CD14-positive monocyte (primary cell): ENCODE measurements around the gene PIGBOS1. TPM values are rescaled to one million over a fixed set of nuclear protein-coding genes. Genes with fewer than 3 reads are reported as not detected.

ENCODE experiments used
- DNase-seq, 3 donors: peaks; one replicate each; pipeline ENCODE4 v3.0.0-alpha.2; 2011 to 2022
- H2AFZ ChIP-seq: 2 replicates; pipeline ENCODE4 v1.6.0; 2012; ENCODE audit warnings: mild to moderate bottlenecking, low read depth, low read length, inconsistent platforms; ENCODE audit not compliant: insufficient read depth, poor library complexity, severe bottlenecking
- H3K27ac ChIP-seq, 2 donors: 1 replicate in 1 of 2; 2 replicates in 1 of 2; pipeline ENCODE4 v1.5.1; 2012 to 2013; ENCODE audit warnings: low read length in 2 of 2, control low read depth in 1 of 2, inconsistent platforms in 1 of 2, low read depth in 1 of 2, mild to moderate bottlenecking in 1 of 2
- H3K27me3 ChIP-seq, 2 donors: one replicate each; pipeline versions ENCODE4 v1.6.0 to v1.6.1; 2011 to 2013; ENCODE audit warnings: low read length in 2 of 2; ENCODE audit not compliant: control insufficient read depth in 2 of 2, insufficient read depth in 2 of 2
- H3K36me3 ChIP-seq, 2 donors: replicated peaks in 1 of 2; 1 replicate in 1 of 2; 2 replicates in 1 of 2; pipeline versions ENCODE4 v1.5.1 to v1.6.1; 2012 to 2013; ENCODE audit warnings: low read length in 2 of 2, control low read depth in 1 of 2, inconsistent platforms in 1 of 2, mild to moderate bottlenecking in 1 of 2; ENCODE audit not compliant: insufficient read depth in 2 of 2, control insufficient read depth in 1 of 2
- H3K4me1 ChIP-seq, 2 donors: 1 replicate in 1 of 2; 2 replicates in 1 of 2; pipeline versions ENCODE4 v1.5.1 to v1.6.1; 2012 to 2013; ENCODE audit warnings: low read length in 2 of 2, control low read depth in 1 of 2, inconsistent platforms in 1 of 2, mild to moderate bottlenecking in 1 of 2, moderate library complexity in 1 of 2; ENCODE audit not compliant: insufficient read depth in 2 of 2, control insufficient read depth in 1 of 2
- H3K4me2 ChIP-seq: replicated peaks from 2 replicates; pipeline ENCODE3; 2012; ENCODE audit warnings: low read length, moderate library complexity, mild to moderate bottlenecking; ENCODE audit not compliant: poor library complexity, severe bottlenecking; ENCODE audit errors: extremely low read depth
- H3K4me3 ChIP-seq, 3 experiments: fragments of 200-600 bp in 1 of 3; sonication (generic) in 1 of 3; replicated peaks in 1 of 3; 1 replicate in 2 of 3; 2 replicates in 1 of 3; pipeline ENCODE4 v1.5.1; 2011 to 2013; ENCODE audit warnings: low read length in 3 of 3, mild to moderate bottlenecking in 3 of 3, control low read depth in 2 of 3, low read depth in 2 of 3, inconsistent platforms in 1 of 3, moderate library complexity in 1 of 3
- H3K79me2 ChIP-seq: 2 replicates; pipeline ENCODE4 v1.6.0; 2012; ENCODE audit warnings: mild to moderate bottlenecking, control low read depth, inconsistent platforms, low read length, moderate library complexity; ENCODE audit not compliant: insufficient read depth
- H3K9ac ChIP-seq: 2 replicates; pipeline ENCODE4 v1.6.0; 2017; ENCODE audit warnings: low read length, mild to moderate bottlenecking; ENCODE audit not compliant: insufficient read depth, poor library complexity, severe bottlenecking
- H3K9me3 ChIP-seq, 2 donors: replicated peaks in 1 of 2; 1 replicate in 1 of 2; 2 replicates in 1 of 2; pipeline versions ENCODE4 v1.5.1 to v1.6.1; 2012 to 2013; ENCODE audit warnings: low read length in 2 of 2, control low read depth in 1 of 2; ENCODE audit not compliant: control insufficient read depth in 1 of 2, insufficient read depth in 1 of 2
- H4K20me1 ChIP-seq: 2 replicates; pipeline ENCODE4 v1.6.0; 2012; ENCODE audit warnings: mild to moderate bottlenecking, low read length, control low read depth, moderate library complexity; ENCODE audit not compliant: insufficient read depth
- H3K27ac Mint-ChIP-seq, 7 donors: one replicate each; pipeline ENCODE4 v1.8.0; 2020; ENCODE audit warnings: mild to moderate bottlenecking in 7 of 7, mixed read lengths in 7 of 7, moderate library complexity in 6 of 7, inconsistent platforms in 2 of 7
- H3K27me3 Mint-ChIP-seq, 3 donors: one replicate each; pipeline ENCODE4 v1.8.0; 2021 to 2022; ENCODE audit warnings: low read depth in 3 of 3, mild to moderate bottlenecking in 3 of 3, mixed read lengths in 3 of 3, moderate library complexity in 3 of 3, inconsistent platforms in 1 of 3
- H3K36me3 Mint-ChIP-seq, 2 donors: one replicate each; pipeline ENCODE4 v1.8.0; 2020; ENCODE audit warnings: mixed read lengths in 2 of 2, inconsistent platforms in 1 of 2, mild to moderate bottlenecking in 1 of 2
- H3K4me1 Mint-ChIP-seq: one replicate; pipeline ENCODE4 v1.8.0; 2020; ENCODE audit warnings: mild to moderate bottlenecking, mixed read lengths
- H3K4me3 Mint-ChIP-seq, 2 donors: one replicate each; pipeline ENCODE4 v1.8.0; 2020; ENCODE audit warnings: mild to moderate bottlenecking in 2 of 2, mixed read lengths in 2 of 2, moderate library complexity in 1 of 2
- H3K9me3 Mint-ChIP-seq, 7 donors: one replicate each; pipeline ENCODE4 v1.8.0; 2020 to 2022; ENCODE audit warnings: mixed read lengths in 7 of 7, mild to moderate bottlenecking in 6 of 7, moderate library complexity in 6 of 7, inconsistent platforms in 2 of 7
- WGBS: methylation state at CpG from one replicate; pipeline ENCODE4 v1.1.5; 2013; ENCODE audit warnings: missing lambda C conversion rate; ENCODE audit not compliant: insufficient coverage; 5-methylcytosine and 5-hydroxymethylcytosine counted together
- intact Hi-C, 2 donors: fragments of 100-400 bp; cut with micrococcal nuclease; formaldehyde crosslinking; loops; one replicate each; pipeline versions ENCODE4 v1.15.0 to v1.15.1; 2023
- polyA plus RNA-seq, 3 donors: library from polyadenylated mRNA; depleted of rRNA in 1 of 3; unstranded in 2 of 3; stranded (reverse) in 1 of 3; fragments of 300-500 nt in 2 of 3; fragments of >200 nt in 1 of 3; fragmentation: Illumina TruSeq in 2 of 3; gene quantifications; 1 replicate in 2 of 3; 2 replicates in 1 of 3; pipeline ENCODE4 v1.2.3, GENCODE V29; 2012 to 2021
- TF ChIP-seq, protein P1 (sequence below): fragments of 200-600 bp; IDR thresholded peaks from one replicate; pipeline ENCODE4 v1.8.0; 2022; ENCODE audit warnings: antibody characterized with exemption, mild to moderate bottlenecking

The PIGBOS1 gene
- polyA plus RNA-seq, 3 donors = 29.4 to 69.7 (median 67.3) TPM

GRCh38 chr15:55357774-55358173 is 38.9 kb upstream of the PIGBOS1 start:
- no peak for DNase-seq
- no peak overlapping the region for H3K27ac Mint-ChIP-seq
- H3K27me3 Mint-ChIP-seq = peaks cover 0 to 2% (median 0%) of the 10 kb centered on the region in 3 donors
- H3K36me3 Mint-ChIP-seq = peaks cover 74 to 76% of the 10 kb centered on the region in 2 donors
- H3K9me3 Mint-ChIP-seq = no peaks in the 10 kb centered on the region
- Histone ChIP-seq H3K79me2 (no peaks in the 10 kb centered on the region), H2AFZ (no peak overlapping the region), H3K4me3 (no peak overlapping the region), H3K4me2 (no peak overlapping the region), H3K27me3 (no peaks in the 10 kb centered on the region), H3K9me3 (no peaks in the 10 kb centered on the region), H4K20me1 (no peaks in the 10 kb centered on the region), H3K27ac (no peak overlapping the region), H3K4me1 (no peaks in the 10 kb centered on the region), H3K36me3 (peaks cover 57 to 98% of the 10 kb centered on the region in 2 donors), H3K9ac (no peak overlapping the region)
- intact Hi-C loops = no loop called here
- peaks cover 7% of the 10 kb centered on the region for H3K4me1 Mint-ChIP-seq
- TF ChIP-seq, protein P1, sequence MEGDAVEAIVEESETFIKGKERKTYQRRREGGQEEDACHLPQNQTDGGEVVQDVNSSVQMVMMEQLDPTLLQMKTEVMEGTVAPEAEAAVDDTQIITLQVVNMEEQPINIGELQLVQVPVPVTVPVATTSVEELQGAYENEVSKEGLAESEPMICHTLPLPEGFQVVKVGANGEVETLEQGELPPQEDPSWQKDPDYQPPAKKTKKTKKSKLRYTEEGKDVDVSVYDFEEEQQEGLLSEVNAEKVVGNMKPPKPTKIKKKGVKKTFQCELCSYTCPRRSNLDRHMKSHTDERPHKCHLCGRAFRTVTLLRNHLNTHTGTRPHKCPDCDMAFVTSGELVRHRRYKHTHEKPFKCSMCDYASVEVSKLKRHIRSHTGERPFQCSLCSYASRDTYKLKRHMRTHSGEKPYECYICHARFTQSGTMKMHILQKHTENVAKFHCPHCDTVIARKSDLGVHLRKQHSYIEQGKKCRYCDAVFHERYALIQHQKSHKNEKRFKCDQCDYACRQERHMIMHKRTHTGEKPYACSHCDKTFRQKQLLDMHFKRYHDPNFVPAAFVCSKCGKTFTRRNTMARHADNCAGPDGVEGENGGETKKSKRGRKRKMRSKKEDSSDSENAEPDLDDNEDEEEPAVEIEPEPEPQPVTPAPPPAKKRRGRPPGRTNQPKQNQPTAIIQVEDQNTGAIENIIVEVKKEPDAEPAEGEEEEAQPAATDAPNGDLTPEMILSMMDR = no peak
- no peak overlapping the region for H3K4me3 Mint-ChIP-seq
- WGBS = no CpG with 5 or more reads among the region's 2 CpGs

DNA sequence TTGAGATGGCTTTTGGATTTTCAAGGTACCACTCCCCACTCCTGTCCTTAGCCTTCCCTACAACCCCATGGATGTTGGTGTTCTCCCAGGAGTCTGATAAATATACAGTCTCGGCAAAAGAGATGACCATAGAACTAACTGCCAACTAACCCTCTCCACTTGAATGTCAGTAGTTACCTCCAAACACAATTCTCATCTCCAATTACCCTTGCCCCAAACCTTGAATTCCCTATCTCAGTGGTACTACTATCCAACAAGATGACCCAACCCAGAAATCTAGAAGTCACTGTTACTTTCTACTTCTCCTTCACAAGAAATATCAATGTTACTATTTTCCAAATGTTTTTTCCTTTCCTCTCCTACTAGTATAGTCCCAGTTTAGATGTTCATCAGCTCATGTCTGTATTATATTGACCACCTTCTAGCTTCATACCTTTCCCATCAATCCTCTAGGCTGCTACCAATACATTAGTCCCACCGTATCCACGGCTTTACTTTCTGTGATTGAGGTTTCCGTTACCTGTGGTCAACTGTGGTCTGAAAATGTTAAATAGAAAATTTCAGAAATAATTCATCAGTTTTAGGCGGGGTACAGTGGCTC is 38.2 kb upstream of the PIGBOS1 start:
- 100% methylated on average over 1 of the region's 5 CpGs for WGBS
- Mint-ChIP-seq H3K4me1 (peaks cover 7% of the 10 kb centered on the region), H3K4me3 (no peak overlapping the region)

More for the DNA sequence above, 38.2 kb upstream of the PIGBOS1 start:
- Histone ChIP-seq H3K9me3 (no peaks in the 10 kb centered on the region), H3K79me2 (no peaks in the 10 kb centered on the region), H4K20me1 (no peaks in the 10 kb centered on the region), H3K9ac (no peak overlapping the region), H3K36me3 (peaks cover 54 to 98% of the 10 kb centered on the region in 2 donors), H3K27me3 (no peaks in the 10 kb centered on the region), H3K27ac (no peak overlapping the region), H3K4me2 (no peak overlapping the region), H3K4me3 (no peak overlapping the region), H2AFZ (no peak overlapping the region), H3K4me1 (no peaks in the 10 kb centered on the region)
- peaks cover 68 to 74% of the 10 kb centered on the region in 2 donors for H3K36me3 Mint-ChIP-seq
- intact Hi-C loops = no loop called here
- peaks cover 0 to 2% (median 0%) of the 10 kb centered on the region in 3 donors for H3K27me3 Mint-ChIP-seq
- no peak for DNase-seq
- TF ChIP-seq, protein P1 = no peak
- H3K9me3 Mint-ChIP-seq = no peaks in the 10 kb centered on the region
- H3K27ac Mint-ChIP-seq = peak overlapping the region in 1 of 7 donors; percentile 8
